CMK (cell line): ENCODE results near the gene PCARE.
"Not testable (repeated sequence)": the region's sequence is repeated elsewhere in the genome, so short reads cannot be mapped to it uniquely, and the experiment has no call there.

Source experiments
- DNase-seq: peaks from one replicate; pipeline ENCODE4 v3.0.0-alpha.2; 2010; ENCODE audit warnings: low read depth

PCARE gene

GRCh38 chr2:29096969-29097368 is 22.6 kb upstream of the PCARE start:
- DNase-seq, result no peak

GRCh38 chr2:29090311-29090710 is 16.0 kb upstream of the PCARE start:
- DNase-seq, result not testable (repeated sequence)

DNA sequence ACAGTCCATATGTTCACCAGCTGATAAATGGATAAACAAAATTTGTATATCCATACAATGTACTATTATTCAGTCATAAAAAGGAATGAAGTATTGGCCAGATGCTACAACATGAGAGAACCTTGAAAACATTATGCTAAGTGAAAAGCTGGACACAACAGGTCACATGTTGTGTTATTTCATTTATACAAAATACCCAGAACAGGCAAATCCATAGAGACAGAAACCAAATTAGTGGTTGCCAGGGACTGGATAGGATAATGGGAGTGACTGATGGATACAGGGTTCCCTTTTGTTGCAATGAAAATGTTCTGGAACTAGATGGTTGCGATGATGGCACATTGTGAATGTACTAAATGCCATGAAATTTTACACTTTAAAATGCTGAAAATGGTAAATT is 10.2 kb upstream of the PCARE start:
- DNase-seq, result no peak

DNA sequence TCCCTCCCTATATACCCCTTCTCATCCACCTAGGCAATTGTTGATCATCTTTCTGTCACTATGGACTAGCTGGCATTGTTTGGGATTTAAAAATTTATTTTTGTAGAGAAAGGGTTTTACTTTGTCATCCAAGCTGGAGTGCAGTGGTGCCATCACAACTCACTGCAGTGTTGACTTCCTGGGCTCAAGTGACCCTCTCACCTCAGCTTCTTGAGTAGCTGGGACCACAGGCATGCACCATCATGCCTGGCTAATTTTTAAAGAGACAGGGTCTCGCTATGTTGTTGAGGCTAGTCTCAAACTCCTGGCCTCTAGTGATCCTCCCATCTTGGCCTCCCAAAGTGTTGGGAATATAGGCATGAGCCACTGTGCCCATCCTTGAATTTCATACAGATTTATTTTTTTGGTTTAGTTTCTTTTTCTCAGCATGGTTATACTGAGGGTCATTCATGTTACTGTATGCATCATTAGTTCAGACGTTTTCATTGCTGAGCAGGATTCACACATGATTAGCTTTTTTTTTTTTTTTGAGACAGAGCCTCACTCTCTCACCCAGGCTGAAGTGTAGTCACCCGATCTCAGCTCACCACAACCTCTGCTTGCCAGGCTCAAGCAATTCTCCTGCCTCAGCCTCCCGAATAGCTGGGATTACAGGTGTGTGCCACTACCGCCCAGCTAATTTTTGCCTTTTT is 8.6 kb upstream of the PCARE start:
- DNase-seq, result no peak

- no peak for DNase-seq
These were observed 6.8 kb upstream of the PCARE start for GRCh38 chr2:29080886-29081743.

DNA sequence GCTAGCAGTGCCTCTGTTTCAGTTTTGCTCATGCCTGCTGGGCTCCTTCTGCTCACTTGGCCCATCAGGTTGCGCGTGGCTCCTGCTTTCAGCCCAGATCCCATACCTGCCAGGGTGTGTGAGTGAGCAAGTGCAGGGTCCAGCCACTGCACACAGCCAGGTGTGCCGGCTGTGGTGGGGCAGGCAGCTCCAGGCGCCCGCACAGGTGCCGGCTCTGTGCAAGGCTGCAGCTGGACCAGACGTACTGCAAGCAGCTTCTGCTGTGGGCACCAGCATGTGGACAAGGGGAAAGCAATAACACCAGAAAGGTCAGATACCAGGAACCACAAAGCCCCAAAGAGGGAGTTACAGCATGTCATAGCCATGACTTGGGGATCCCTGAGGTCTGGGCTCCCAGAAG is 5.6 kb upstream of the PCARE start:
- DNase-seq, result no peak

DNA sequence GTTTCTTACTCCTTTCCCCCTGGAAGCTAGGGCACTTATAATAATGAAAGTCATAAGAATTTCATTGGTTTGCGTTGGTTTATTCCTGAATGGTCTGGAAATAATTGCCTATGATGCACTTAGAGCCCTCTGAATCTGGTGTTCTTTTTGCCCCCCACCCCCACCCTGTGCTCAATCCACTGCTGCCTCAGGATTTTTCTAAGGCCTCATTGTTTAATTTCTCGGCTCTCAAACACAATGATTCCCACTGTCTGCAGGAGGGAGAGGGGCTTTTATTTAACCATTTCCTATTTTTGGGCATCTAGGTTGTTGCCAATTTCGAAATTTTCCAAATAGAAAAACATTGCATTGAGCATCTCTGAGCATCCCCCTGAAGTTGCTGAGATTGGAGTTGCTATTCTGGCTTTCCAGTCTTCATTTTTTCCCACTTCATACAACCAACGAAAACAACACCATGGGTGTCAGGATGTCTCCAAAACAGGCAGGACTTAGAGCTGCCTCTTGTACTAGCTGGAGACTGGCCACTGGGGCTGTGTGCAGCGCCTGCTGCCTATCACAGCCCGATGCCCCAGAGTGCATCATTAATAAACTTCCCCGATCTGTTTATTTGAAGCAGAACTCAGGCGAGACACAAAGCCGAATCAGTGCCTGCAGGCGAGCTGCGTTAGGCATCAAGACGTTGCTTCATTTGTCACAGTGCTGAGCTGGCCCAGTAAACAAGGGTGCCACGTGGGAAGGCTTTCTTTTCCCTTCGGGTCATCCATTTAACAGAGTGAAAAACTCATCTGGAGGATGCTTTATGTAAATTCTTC is 1.8 kb upstream of the PCARE start:
- no peak for DNase-seq

- DNase-seq, result no peak
These were observed 390 bp downstream of the PCARE start for GRCh38 chr2:29073933-29074332.

GRCh38 chr2:29072971-29073725 is 1.2 kb downstream of the PCARE start:
- DNase-seq, result no peak

DNA sequence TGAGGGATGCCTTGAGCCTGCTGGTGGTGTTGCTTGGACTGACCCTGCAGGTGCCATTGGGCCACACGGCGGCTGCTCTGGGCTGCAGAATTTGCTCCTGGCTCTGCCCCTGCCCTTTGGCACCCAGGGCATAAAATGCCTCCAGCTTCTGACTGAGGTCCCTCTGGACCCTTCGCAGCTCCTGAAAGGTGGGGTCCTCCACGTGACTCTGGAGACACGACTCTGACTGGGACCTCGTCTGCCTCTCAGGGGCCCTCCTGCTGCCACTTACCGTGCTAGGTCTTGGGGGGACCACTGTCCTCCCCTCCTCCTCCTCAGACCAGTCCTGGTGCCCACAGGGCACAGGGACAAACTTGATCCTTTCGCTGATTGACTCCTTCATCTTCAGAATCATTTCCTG is 2.1 kb downstream of the PCARE start:
- DNase-seq, result no peak

- DNase-seq, result no peak
These were observed 3.0 kb downstream of the PCARE start for GRCh38 chr2:29071032-29071975.

DNA sequence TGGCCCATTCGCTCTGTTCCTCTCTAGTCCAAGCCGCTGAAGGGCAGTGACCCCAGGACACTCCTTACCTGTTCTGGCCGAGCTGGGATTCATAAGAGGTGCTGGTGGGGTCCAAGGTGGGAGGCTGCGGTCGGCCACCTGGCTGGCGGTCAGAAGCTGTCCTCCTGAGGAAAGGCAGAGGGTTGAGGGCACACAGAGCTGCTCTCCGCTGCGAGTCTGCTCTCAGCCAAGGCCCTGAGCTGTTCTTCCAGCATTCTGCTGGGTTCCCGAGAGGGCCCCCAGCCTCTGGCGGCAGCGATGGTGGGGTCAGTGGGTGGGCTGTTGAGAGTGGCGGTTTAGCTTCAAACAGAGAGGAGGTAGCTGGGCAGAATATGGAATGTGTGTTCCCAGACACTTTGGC is 3.8 kb downstream of the PCARE start:
- no peak for DNase-seq

- DNase-seq, result no peak
These were observed 5.8 kb downstream of the PCARE start for GRCh38 chr2:29068513-29068912.

GRCh38 chr2:29066997-29067605 is 7.2 kb downstream of the PCARE start:
- no peak for DNase-seq

- DNase-seq, result no peak
These were observed 8.0 kb downstream of the PCARE start for GRCh38 chr2:29066271-29066860.

GRCh38 chr2:29065068-29065811 is 9.1 kb downstream of the PCARE start:
- no peak for DNase-seq

DNA sequence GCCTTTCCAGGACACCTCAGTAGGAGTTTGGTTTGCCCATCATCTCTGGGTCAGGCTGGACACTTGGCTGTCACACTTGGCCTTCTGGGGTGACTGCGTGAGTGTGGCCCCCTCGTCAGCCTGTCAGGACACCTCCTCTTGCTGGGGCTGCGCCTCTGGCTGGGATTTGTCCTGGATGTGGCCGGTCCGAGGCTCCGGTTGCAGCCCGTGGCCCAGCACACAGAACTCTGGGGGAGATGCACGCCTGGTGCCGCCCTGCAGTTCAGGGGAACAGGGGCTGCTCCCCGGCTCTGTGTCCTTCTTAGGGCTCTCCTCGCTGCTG is 9.6 kb downstream of the PCARE start:
- DNase-seq, result no peak

GRCh38 chr2:29064346-29064715 is 10.0 kb downstream of the PCARE start:
- DNase-seq, result no peak

DNA sequence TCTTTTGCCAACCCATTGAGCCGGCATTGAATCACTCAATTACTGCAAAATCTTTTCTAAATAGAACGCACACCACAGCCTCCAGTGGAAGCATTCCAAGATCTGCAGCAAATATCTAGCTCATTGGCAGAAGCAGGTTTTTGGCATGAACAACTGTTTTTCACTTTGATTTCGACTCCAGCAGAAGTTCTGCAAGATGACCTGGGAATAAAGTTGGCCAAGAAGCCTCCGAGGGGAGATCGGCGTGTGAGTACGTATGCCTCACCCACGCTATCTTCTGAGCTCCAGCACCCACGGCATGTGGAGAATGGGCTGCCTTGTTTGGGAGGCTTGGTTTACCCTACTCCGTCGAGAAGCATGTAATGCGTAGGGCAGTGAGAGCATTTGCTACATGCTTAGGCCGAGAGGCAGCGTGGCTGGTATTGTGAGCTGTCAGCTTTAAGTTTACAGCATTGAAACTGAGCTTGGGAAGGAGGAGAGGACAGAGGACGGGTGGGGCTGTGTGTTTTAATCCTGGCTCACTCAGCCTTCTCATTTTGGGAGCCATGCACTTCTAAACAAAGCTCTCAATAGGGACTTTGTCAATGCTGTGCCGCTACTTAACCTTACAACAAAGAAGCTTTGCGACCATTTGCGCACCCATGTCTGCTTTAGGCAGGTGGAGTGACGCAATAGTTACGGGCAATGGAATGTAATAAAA is 10.5 kb downstream of the PCARE start:
- no peak for DNase-seq
